ENCODE data around the gene FAM98B. TPM values are rescaled to one million over a fixed set of nuclear protein-coding genes. Genes with fewer than 3 reads are reported as not detected.

FAM98B gene
- total and polyA plus RNA-seq, 9 of the 15 experiments (the other 6 are each of a cell fraction or from before 2014, with no cell fraction given), result 3.1 to 42.0 (median 9.4) TPM

DNA sequence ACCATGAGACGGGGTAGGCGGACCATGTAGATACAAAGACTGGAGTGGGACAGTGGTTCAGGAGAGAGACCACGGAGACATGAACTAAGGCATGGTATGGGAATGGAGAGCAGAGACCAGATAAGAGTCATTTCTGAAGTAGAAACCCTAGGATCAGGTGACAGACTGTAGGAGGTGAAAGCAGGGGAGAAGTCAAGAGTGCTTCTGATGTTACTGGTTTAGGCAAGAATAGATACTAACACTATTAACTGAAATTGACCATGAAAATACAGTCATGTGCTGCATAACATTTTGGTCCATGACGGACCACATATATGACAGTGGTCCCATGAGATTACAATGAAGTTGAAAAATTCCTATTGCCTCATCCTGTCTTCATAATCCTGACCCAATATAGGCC, 69.0 kb downstream of the FAM98B start:
- intact Hi-C loops (cut with micrococcal nuclease), result no loop called here
- 30% methylated on average over 4 of the region's 4 CpGs for WGBS (ENCODE audit: insufficient coverage, low coverage, missing lambda C conversion rate)
- H4K20me1 ChIP-seq (replicated peaks; ENCODE audit: control insufficient read depth, insufficient read depth, low read length), result no peaks in the 10 kb centered on the region
- TF ChIP-seq DIDO1 (tag; IDR thresholded peaks at IDR 0.05; ENCODE audit: low read depth) (no peak), U2AF2 (optimal IDR thresholded peaks at IDR 0.05; ENCODE audit: low read depth, low read length) (no peak), E2F3 (CRISPR knock-in tag; IDR thresholded peaks at IDR 0.05) (no peak), ZNF347 (CRISPR knock-in tag; IDR thresholded peaks at IDR 0.05; ENCODE audit: low read depth) (no peak), ZHX1 (conservative IDR thresholded peaks at IDR 0.05; ENCODE audit: low read length) (no peak), ZNF644 (tag; IDR thresholded peaks at IDR 0.05; ENCODE audit: low read depth) (no peak), BRD4 (IDR thresholded peaks at IDR 0.05) (no peak), CEBPG (CRISPR knock-in tag; IDR thresholded peaks at IDR 0.05) (no peak), CEBPG (tag; conservative IDR thresholded peaks at IDR 0.05 in 1 of 2, IDR thresholded peaks at IDR 0.05 in 1 of 2) (no peak)
- DNase-seq (ENCODE audit: extremely low read depth in 1 of 4, low spot score in 3 of 4) (no peak), ATAC-seq (no peak; the same call in 2 of the 3 replicates), FAIRE-seq (no peak)
- no peaks in the 10 kb centered on the region for H3K36me3 ChIP-seq (ENCODE audit: control insufficient read depth, insufficient read depth, low read length)
- no peak overlapping the region for H3K27ac ChIP-seq (ENCODE audit: extremely low read depth, low read depth, low read length)
- no TSS peak for BruUV-seq (replicated peaks)
- no peaks in the 10 kb centered on the region for H3K9me1 ChIP-seq (ENCODE audit: control insufficient read depth, insufficient read depth, low read length)
- no peak overlapping the region for H2AFZ ChIP-seq (ENCODE audit: low read depth, low read length)
- no peak overlapping the region for H3K4me2 ChIP-seq (ENCODE audit: insufficient read depth, low read length)
- H3K27me3 ChIP-seq (ENCODE audit: control insufficient read depth in 2 of 2, insufficient read depth in 2 of 2, low read length in 2 of 2), result no peaks in the 10 kb centered on the region; a peak in 2 of 5 replicates
- ChIA-PET CTCF (ENCODE audit: low intra/inter-chr PET ratio) (no interaction called here), POLR2A (interaction anchor here (0.8 to 1.3 kb wide), 4 partner anchors 10 to 29 kb away, joined by 3 to 5 read pairs (median 4); no protein-coding TSS in a partner anchor)
- H3K4me1 ChIP-seq (replicated peaks in 1 of 2; ENCODE audit: control insufficient read depth in 2 of 2, insufficient read depth in 2 of 2, low read length in 2 of 2), result no peaks in the 10 kb centered on the region
- no peak overlapping the region for H3K9ac ChIP-seq (ENCODE audit: insufficient read depth in 1 of 2, low read depth in 2 of 2, low read length in 2 of 2)
- H3K9me3 ChIP-seq (replicated peaks; ENCODE audit: control insufficient read depth, insufficient read depth, low read depth, low read length), result no peaks in the 10 kb centered on the region
- no peak overlapping the region for H3K4me3 ChIP-seq
- no peaks in the 10 kb centered on the region for H3K79me2 ChIP-seq (ENCODE audit: control insufficient read depth, insufficient read depth, low read length)
- in situ Hi-C loops (cut with MboI), result no loop called here
